Stomach (tissue), 19 donors: ENCODE results near the gene FOLR2. TPM values are rescaled to one million over a fixed set of nuclear protein-coding genes. Genes with fewer than 3 reads are reported as not detected.
"Not testable (repeated sequence)": the region's sequence is repeated elsewhere in the genome, so short reads cannot be mapped to it uniquely, and the experiment has no call there.

Experiments used
- DNase-seq, 2 donors: peaks; one replicate each; pipeline versions ENCODE4 v3.0.0 to v3.0.0-alpha.2; 2013 to 2019
- H3K27ac ChIP-seq, 5 donors: fragments of 200-600 bp in 4 of 5; sonication (generic) in 4 of 5; one replicate each; pipeline ENCODE4 v1.5.1; 2013 to 2019; ENCODE audit warnings: mild to moderate bottlenecking in 1 of 5, moderate library complexity in 1 of 5
- H3K27me3 ChIP-seq, 3 donors: fragments of 200-600 bp; sonication (generic); one replicate each; pipeline ENCODE4 v1.5.1; 2017 to 2019; ENCODE audit warnings: mixed run types in 1 of 3
- H3K36me3 ChIP-seq, 4 donors: fragments of 200-600 bp; sonication (generic); 1 replicate in 3 of 4; 2 replicates in 1 of 4; pipeline ENCODE4 v1.5.1; 2016 to 2019
- H3K4me1 ChIP-seq, 4 donors: fragments of 200-600 bp; sonication (generic); one replicate each; pipeline ENCODE4 v1.5.1; 2016 to 2019
- H3K4me3 ChIP-seq, 4 donors: fragments of 200-600 bp; sonication (generic) in 3 of 4; one replicate each; pipeline ENCODE4 v1.5.1; 2016 to 2019; ENCODE audit warnings: mild to moderate bottlenecking in 1 of 4
- H3K9me3 ChIP-seq, 4 donors: fragments of 200-600 bp; sonication (generic); one replicate each; pipeline ENCODE4 v1.5.1; 2016 to 2019
- EP300 ChIP-seq: sonication (generic); formaldehyde crosslinking; IDR thresholded peaks from one replicate; pipeline ENCODE4 v1.6.1; 2017; ENCODE audit warnings: antibody characterized with exemption
- POLR2A ChIP-seq, 4 donors: fragments of 450-650 bp; IDR thresholded peaks; one replicate each; pipeline ENCODE4 v1.6.1; 2016; ENCODE audit warnings: antibody characterized with exemption in 4 of 4, control low read depth in 2 of 4, mild to moderate bottlenecking in 1 of 4, moderate library complexity in 1 of 4
- POLR2AphosphoS5 ChIP-seq, 3 donors: sonication (generic); formaldehyde crosslinking; IDR thresholded peaks; one replicate each; pipeline ENCODE4 v1.6.1; 2016; ENCODE audit warnings: antibody characterized with exemption in 3 of 3
- WGBS, 5 donors: extraction: QIAGEN DNeasy Blood & Tissue Kit in 3 of 5; methylation state at CpG; one replicate each; pipeline versions ENCODE4 v1.1.5 to v1.1.7; 2013 to 2018; 5-methylcytosine and 5-hydroxymethylcytosine counted together
- intact Hi-C: fragments of 100-400 bp; cut with DNase I; formaldehyde crosslinking; loops from one replicate; pipeline ENCODE4 v1.15.1; 2023; ENCODE audit warnings: low total_unique reads
- long read RNA-seq, 10 donors: transcript quantifications; one replicate each; lab custom pipeline, GENCODE V29; 2026
- polyA plus RNA-seq, 3 donors: library from polyadenylated mRNA; stranded (reverse); fragments of 200-250 nt; gene quantifications; one replicate each; pipeline ENCODE4 v1.2.3, GENCODE V29; 2013
- total RNA-seq, 5 donors: library from RNA; depleted of rRNA; stranded (reverse); fragments of >200 nt; gene quantifications; one replicate each; pipeline versions ENCODE4 v1.1.0 to v1.2.3, GENCODE V29; 2014 to 2016
- TF ChIP-seq, protein P1 (sequence below), 7 experiments: fragments of 450-650 bp in 4 of 7; fragments of 200-600 bp in 3 of 7; sonication (generic) in 3 of 7; IDR thresholded peaks; one replicate each; pipeline ENCODE4 v1.5.1; 2016 to 2019; ENCODE audit warnings: antibody characterized with exemption in 7 of 7, control low read depth in 2 of 7, mild to moderate bottlenecking in 1 of 7
- donor health status: healthy with polysubstance abuse.
- donor health status: Bipolar disorder and iron deficiency.
- donor health status: healthy.

FOLR2 gene
- total RNA-seq (10 to 100 TPM in 2 of 5 donors, 1 to 10 TPM in 3; 1.8 to 28.6 (median 9.6) TPM), polyA plus RNA-seq (10 to 100 TPM in 1 of 3 donors, 1 to 10 TPM in 2; 3.2 to 14.8 (median 9.0) TPM)
- long read RNA-seq, donor 1, partial matches to known transcripts: 0 of 4 reads
- long read RNA-seq, donor 1, other reads (novel, unspliced or antisense): 0 of 4 reads
- long read RNA-seq, donor 2, transcript FOLR2-201 (5 exons, 1,138 nt): major isoform, 5 of 6 reads
- long read RNA-seq, donor 2, partial matches to known transcripts: 0 of 6 reads
- long read RNA-seq, donor 2, other reads (novel, unspliced or antisense): 0 of 6 reads
- long read RNA-seq, donor 3, partial matches to known transcripts: 0 of 2 reads
- long read RNA-seq, donor 3, other reads (novel, unspliced or antisense): 0 of 2 reads
- long read RNA-seq, donor 4: 0 reads
- long read RNA-seq, donor 5, transcript FOLR2-201 (5 exons, 1,138 nt): major isoform, 7 of 8 reads
- long read RNA-seq, donor 5, partial matches to known transcripts: 0 of 8 reads
- long read RNA-seq, donor 5, other reads (novel, unspliced or antisense): 0 of 8 reads
- long read RNA-seq, donor 6, partial matches to known transcripts: 0 of 7 reads
- long read RNA-seq, donor 6, other reads (novel, unspliced or antisense): 0 of 7 reads
- long read RNA-seq, donor 7, transcript FOLR2-201 (5 exons, 1,138 nt): major isoform, 8 of 10 reads
- long read RNA-seq, donor 7, partial matches to known transcripts: 0 of 10 reads
- long read RNA-seq, donor 7, other reads (novel, unspliced or antisense): 0 of 10 reads
- long read RNA-seq, donor 8, partial matches to known transcripts: 0 of 1 reads
- long read RNA-seq, donor 8, other reads (novel, unspliced or antisense): 0 of 1 reads
- long read RNA-seq, donor 9, partial matches to known transcripts: 0 of 1 reads
- long read RNA-seq, donor 9, other reads (novel, unspliced or antisense): 0 of 1 reads
- long read RNA-seq, donor 10: 0 reads

- no peak within 1 kb of the TSS for H3K27ac ChIP-seq
- intact Hi-C loops: no loop called here
- H3K4me3 ChIP-seq: peak within 1 kb of the TSS in 2 of 4 donors; percentile 1 to 12
- H3K36me3 ChIP-seq: no peaks in the 10 kb centered on the region
- no peak for TF ChIP-seq POLR2A (IDR thresholded peaks at IDR 0.05)
- TF ChIP-seq POLR2AphosphoS5 (IDR thresholded peaks at IDR 0.05): no peak
- TF ChIP-seq, protein P1, sequence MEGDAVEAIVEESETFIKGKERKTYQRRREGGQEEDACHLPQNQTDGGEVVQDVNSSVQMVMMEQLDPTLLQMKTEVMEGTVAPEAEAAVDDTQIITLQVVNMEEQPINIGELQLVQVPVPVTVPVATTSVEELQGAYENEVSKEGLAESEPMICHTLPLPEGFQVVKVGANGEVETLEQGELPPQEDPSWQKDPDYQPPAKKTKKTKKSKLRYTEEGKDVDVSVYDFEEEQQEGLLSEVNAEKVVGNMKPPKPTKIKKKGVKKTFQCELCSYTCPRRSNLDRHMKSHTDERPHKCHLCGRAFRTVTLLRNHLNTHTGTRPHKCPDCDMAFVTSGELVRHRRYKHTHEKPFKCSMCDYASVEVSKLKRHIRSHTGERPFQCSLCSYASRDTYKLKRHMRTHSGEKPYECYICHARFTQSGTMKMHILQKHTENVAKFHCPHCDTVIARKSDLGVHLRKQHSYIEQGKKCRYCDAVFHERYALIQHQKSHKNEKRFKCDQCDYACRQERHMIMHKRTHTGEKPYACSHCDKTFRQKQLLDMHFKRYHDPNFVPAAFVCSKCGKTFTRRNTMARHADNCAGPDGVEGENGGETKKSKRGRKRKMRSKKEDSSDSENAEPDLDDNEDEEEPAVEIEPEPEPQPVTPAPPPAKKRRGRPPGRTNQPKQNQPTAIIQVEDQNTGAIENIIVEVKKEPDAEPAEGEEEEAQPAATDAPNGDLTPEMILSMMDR (IDR thresholded peaks at IDR 0.05): no peak
- no peak for TF ChIP-seq EP300
- no peaks in the 10 kb centered on the region for H3K4me1 ChIP-seq
- DNase-seq: peak in 1 of 2 donors; percentile 13
- peaks cover 0 to 10% (median 4%) of the 10 kb centered on the region in 3 donors for H3K27me3 ChIP-seq
- H3K9me3 ChIP-seq: no peaks in the 10 kb centered on the region
- WGBS, 5 donors: 74 to 89% (median 87%) methylated on average over 6 of the region's 6 CpGs
Observed at GRCh38 chr11:72216638-72217037, at the start of gene FOLR2. FOLR2 (plus strand) TSS chr11:72216794; CDS start chr11:72218585, 1,791 bp downstream.

GRCh38 chr11:72169046-72169555 lies 47.5 kb upstream of the FOLR2 start:
- DNase-seq, H3K36me3 ChIP-seq, H3K27me3 ChIP-seq, H3K27ac ChIP-seq, H3K4me3 ChIP-seq, H3K4me1 ChIP-seq, H3K9me3 ChIP-seq, intact Hi-C loops: not testable (repeated sequence)
- WGBS, 5 donors: 90 to 95% (median 93%) methylated on average over 5 of the region's 5 CpGs

DNA sequence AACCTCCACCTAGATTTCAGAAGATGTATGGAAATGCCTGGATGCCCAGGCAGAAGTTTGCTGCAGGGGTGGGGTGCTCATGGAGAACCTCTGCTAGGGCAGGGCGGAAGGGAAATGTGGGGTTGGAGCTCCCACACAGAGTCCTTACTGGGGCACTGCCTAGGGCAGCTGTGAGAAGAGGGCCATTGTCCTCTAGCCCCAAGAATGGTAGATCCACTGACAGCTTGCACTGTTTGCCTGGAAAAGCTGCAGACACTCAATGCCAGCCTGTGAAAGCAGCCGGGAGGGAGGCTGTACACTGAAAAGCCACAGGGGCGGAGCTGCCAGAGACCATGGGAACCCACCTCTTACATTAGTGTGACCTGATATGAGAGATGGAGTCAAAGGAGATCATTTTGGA lies 46.8 kb upstream of the FOLR2 start:
- 71 to 86% (median 78%) methylated on average over 3 of the region's 3 CpGs for WGBS, 5 donors

DNA sequence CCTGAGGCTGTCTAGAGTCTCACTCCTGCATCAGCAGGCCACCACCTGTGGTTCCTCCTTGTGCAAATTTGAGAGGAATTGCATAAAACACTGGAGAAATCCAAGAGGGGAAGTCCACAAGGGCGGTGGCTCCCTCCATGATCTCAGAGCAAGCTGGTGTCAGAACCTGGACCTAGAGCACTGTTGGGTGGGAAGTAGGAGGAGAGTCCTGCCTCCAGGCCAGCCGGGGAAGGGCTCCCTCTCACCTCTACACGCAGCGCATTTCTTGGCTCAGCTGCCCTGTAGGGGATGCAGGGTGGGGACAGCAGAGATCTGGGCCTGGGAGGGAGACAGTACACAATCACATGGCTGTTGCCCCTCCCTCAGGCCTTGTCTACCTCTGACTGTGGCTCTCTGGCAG lies 44.6 kb upstream of the FOLR2 start:
- H3K4me1 ChIP-seq, H3K27ac ChIP-seq, H3K27me3 ChIP-seq, H3K9me3 ChIP-seq, H3K36me3 ChIP-seq, intact Hi-C loops, DNase-seq, H3K4me3 ChIP-seq: not testable (repeated sequence)
- 69 to 82% (median 74%) methylated on average over 4 of the region's 4 CpGs for WGBS, 5 donors

More for the DNA sequence above, 46.8 kb upstream of the FOLR2 start:
- H3K27me3 ChIP-seq, H3K4me3 ChIP-seq, intact Hi-C loops, H3K4me1 ChIP-seq, H3K27ac ChIP-seq, DNase-seq, H3K9me3 ChIP-seq, H3K36me3 ChIP-seq: not testable (repeated sequence)

- intact Hi-C loops: no loop called here
Observed at GRCh38 chr11:72173291-72173690, 43.3 kb upstream of the FOLR2 start.

More at GRCh38 chr11:72173291-72173690, 43.3 kb upstream of the FOLR2 start:
- WGBS, 5 donors: 64 to 95% (median 86%) methylated on average over 3 of the region's 3 CpGs
- Histone ChIP-seq H3K27me3 (peaks cover 0 to 4% (median 0%) of the 10 kb centered on the region in 3 donors), H3K36me3 (no peaks in the 10 kb centered on the region), H3K9me3 (no peaks in the 10 kb centered on the region), H3K27ac (no peak overlapping the region), H3K4me3 (no peak overlapping the region), H3K4me1 (no peaks in the 10 kb centered on the region)
- no peak for DNase-seq
- TF ChIP-seq POLR2A (IDR thresholded peaks at IDR 0.05) (no peak), EP300 (no peak), POLR2AphosphoS5 (IDR thresholded peaks at IDR 0.05) (no peak)
- TF ChIP-seq, protein P1 (IDR thresholded peaks at IDR 0.05): no peak
